Sigmoid colon (tissue), 7 donors: ENCODE results near the gene COX6B2. TPM values are rescaled to one million over a fixed set of nuclear protein-coding genes. Genes with fewer than 3 reads are reported as not detected.

Experiments used
- DNase-seq: peaks from one replicate; pipeline ENCODE4 v3.0.0-alpha.2; 2019
- H3K27ac ChIP-seq, 4 donors: fragments of 200-600 bp; sonication (generic); one replicate each; pipeline ENCODE4 v1.5.1; 2016 to 2019; ENCODE audit warnings: mild to moderate bottlenecking in 1 of 4
- H3K27me3 ChIP-seq, 3 donors: fragments of 200-600 bp; sonication (generic); one replicate each; pipeline ENCODE4 v1.5.1; 2019; ENCODE audit warnings: mild to moderate bottlenecking in 1 of 3
- H3K36me3 ChIP-seq, 4 donors: fragments of 200-600 bp; sonication (generic); one replicate each; pipeline ENCODE4 v1.5.1; 2016 to 2019
- H3K4me1 ChIP-seq, 4 donors: fragments of 200-600 bp; sonication (generic); one replicate each; pipeline ENCODE4 v1.5.1; 2017 to 2019
- H3K4me3 ChIP-seq, 4 donors: fragments of 200-600 bp; sonication (generic); one replicate each; pipeline ENCODE4 v1.5.1; 2017 to 2019; ENCODE audit warnings: mild to moderate bottlenecking in 2 of 4, moderate library complexity in 1 of 4
- H3K9me3 ChIP-seq, 4 donors: fragments of 200-600 bp in 3 of 4; sonication (generic) in 3 of 4; one replicate each; pipeline versions ENCODE4 v1.5.1 to v1.6.1; 2013 to 2019
- CTCF ChIP-seq, 4 experiments: fragments of 450-650 bp in 3 of 4; fragments of 200-600 bp in 1 of 4; IDR thresholded peaks; one replicate each; pipeline ENCODE4 v1.5.1; 2016 to 2019; ENCODE audit warnings: antibody characterized with exemption in 4 of 4, mild to moderate bottlenecking in 3 of 4, moderate library complexity in 2 of 4
- EP300 ChIP-seq, 4 donors: sonication (generic); formaldehyde crosslinking; IDR thresholded peaks; one replicate each; pipeline ENCODE4 v1.6.1; 2017; ENCODE audit warnings: antibody characterized with exemption in 4 of 4
- POLR2A ChIP-seq, 2 donors: fragments of 450-650 bp; IDR thresholded peaks; one replicate each; pipeline ENCODE4 v1.6.1; 2016; ENCODE audit warnings: antibody characterized with exemption in 2 of 2, mild to moderate bottlenecking in 2 of 2, moderate library complexity in 2 of 2
- POLR2AphosphoS5 ChIP-seq, 4 donors: sonication (generic); formaldehyde crosslinking; IDR thresholded peaks; one replicate each; pipeline ENCODE4 v1.6.1; 2017; ENCODE audit warnings: antibody characterized with exemption in 4 of 4
- WGBS, 2 donors: extraction: QIAGEN DNeasy Blood & Tissue Kit; methylation state at CpG; one replicate each; pipeline ENCODE4 v1.1.7; 2013; 5-methylcytosine and 5-hydroxymethylcytosine counted together
- intact Hi-C: fragments of 100-400 bp; cut with DNase I; formaldehyde crosslinking; loops from one replicate; pipeline ENCODE4 v1.15.1; 2023
- polyA plus RNA-seq, 3 donors: library from polyadenylated mRNA; stranded (reverse); fragments of 200-250 nt; gene quantifications; one replicate each; pipeline ENCODE4 v1.2.3, GENCODE V29; 2013
- total RNA-seq, 4 donors: library from RNA; depleted of rRNA; stranded (reverse); fragments of >200 nt; gene quantifications; one replicate each; pipeline ENCODE4 v1.1.0, GENCODE V29; 2016
- donor health status: healthy with polysubstance abuse.
- donor health status: Bipolar disorder and iron deficiency.
- donor health status: healthy.

The COX6B2 gene
- total and polyA plus RNA-seq, 7 donors: 0.16 to 3.8 (median 0.99) TPM; not detected in 3

- no peaks in the 10 kb centered on the region for H3K4me1 ChIP-seq
- intact Hi-C loops: no loop called here
- DNase-seq: no peak
These were observed 44.0 kb downstream of the COX6B2 start for GRCh38 chr19:55310498-55310897.

GRCh38 chr19:55309448-55309847, 45.1 kb downstream of the COX6B2 start:
- no peaks in the 10 kb centered on the region for H3K9me3 ChIP-seq
- TF ChIP-seq POLR2A (IDR thresholded peaks at IDR 0.05) (no peak), CTCF (IDR thresholded peaks at IDR 0.05) (no peak), EP300 (IDR thresholded peaks at IDR 0.05) (no peak), POLR2AphosphoS5 (IDR thresholded peaks at IDR 0.05) (no peak)
- DNase-seq: no peak
- H3K4me3 ChIP-seq: no peak overlapping the region
- no peaks in the 10 kb centered on the region for H3K4me1 ChIP-seq
- intact Hi-C loops: no loop called here
- no peaks in the 10 kb centered on the region for H3K27me3 ChIP-seq
- no peak overlapping the region for H3K27ac ChIP-seq
- 89 to 92% methylated on average over 5 of the region's 5 CpGs for WGBS, 2 donors
- peaks cover 0 to 38% (median 15%) of the 10 kb centered on the region in 4 donors for H3K36me3 ChIP-seq

More at GRCh38 chr19:55310498-55310897, 44.0 kb downstream of the COX6B2 start:
- Histone ChIP-seq H3K9me3 (no peaks in the 10 kb centered on the region), H3K27me3 (no peaks in the 10 kb centered on the region), H3K27ac (no peak overlapping the region), H3K36me3 (peaks cover 0 to 32% (median 15%) of the 10 kb centered on the region in 4 donors), H3K4me3 (no peak overlapping the region)
- WGBS, 2 donors: 83 to 88% methylated on average over 7 of the region's 7 CpGs
- TF ChIP-seq CTCF (IDR thresholded peaks at IDR 0.05) (no peak), POLR2AphosphoS5 (IDR thresholded peaks at IDR 0.05) (no peak), POLR2A (IDR thresholded peaks at IDR 0.05) (no peak), EP300 (IDR thresholded peaks at IDR 0.05) (no peak)

- intact Hi-C loops: no loop called here
- no peak for DNase-seq
These were observed 46.2 kb downstream of the COX6B2 start for GRCh38 chr19:55308281-55308680.

GRCh38 chr19:55306712-55307111, 47.8 kb downstream of the COX6B2 start:
- intact Hi-C loops: no loop called here
- TF ChIP-seq CTCF (IDR thresholded peaks at IDR 0.05) (no peak), EP300 (IDR thresholded peaks at IDR 0.05) (no peak), POLR2AphosphoS5 (IDR thresholded peaks at IDR 0.05) (no peak), POLR2A (IDR thresholded peaks at IDR 0.05) (no peak)
- H3K4me3 ChIP-seq: no peak overlapping the region
- H3K36me3 ChIP-seq: peaks cover 4 to 58% (median 19%) of the 10 kb centered on the region in 4 donors
- H3K4me1 ChIP-seq: peaks cover 0 to 6% (median 5%) of the 10 kb centered on the region in 4 donors
- DNase-seq: no peak
- H3K9me3 ChIP-seq: no peaks in the 10 kb centered on the region
- WGBS, 2 donors: 64 to 82% methylated on average over 3 of the region's 3 CpGs
- H3K27me3 ChIP-seq: no peaks in the 10 kb centered on the region
- H3K27ac ChIP-seq: no peak overlapping the region

More at GRCh38 chr19:55308281-55308680, 46.2 kb downstream of the COX6B2 start:
- TF ChIP-seq CTCF (IDR thresholded peaks at IDR 0.05) (no peak), EP300 (IDR thresholded peaks at IDR 0.05) (no peak), POLR2AphosphoS5 (IDR thresholded peaks at IDR 0.05) (no peak), POLR2A (IDR thresholded peaks at IDR 0.05) (no peak)
- H3K4me1 ChIP-seq: no peaks in the 10 kb centered on the region
- no peaks in the 10 kb centered on the region for H3K27me3 ChIP-seq
- H3K36me3 ChIP-seq: peaks cover 4 to 50% (median 17%) of the 10 kb centered on the region in 4 donors
- no peak overlapping the region for H3K4me3 ChIP-seq
- no peaks in the 10 kb centered on the region for H3K9me3 ChIP-seq
- H3K27ac ChIP-seq: no peak overlapping the region
- WGBS, 2 donors: 90 to 93% methylated on average over 11 of the region's 11 CpGs
